ENCODE data around the gene BTBD17. TPM values are rescaled to one million over a fixed set of nuclear protein-coding genes. Genes with fewer than 3 reads are reported as not detected.

The BTBD17 gene
- total RNA-seq, 1 experiment from 2014 or later: not detected

Other genes with a start within 250 kb of the BTBD17 start
- 583 and 762 TPM in 2 replicates for gene RPL38, start 158.2 kb downstream of the BTBD17 start, total RNA-seq (2014; rRNA removed; shearing (Covaris generic))
- 3.0 and 9.3 TPM in 2 replicates for gene TTYH2, start 148.3 kb downstream of the BTBD17 start, total RNA-seq (2014; rRNA removed; shearing (Covaris generic))
- not detected in 2 replicates for gene DNAI2, start 87.6 kb downstream of the BTBD17 start, total RNA-seq (2014; rRNA removed; shearing (Covaris generic))
- gene KIF19, start 35.6 kb downstream of the BTBD17 start, total RNA-seq (2014; rRNA removed; shearing (Covaris generic)): not detected in 2 replicates
- not detected in 2 replicates for gene GPR142, start 5.6 kb upstream of the BTBD17 start, total RNA-seq (2014; rRNA removed; shearing (Covaris generic))
- 63.4 and 78.9 TPM in 2 replicates for gene GPRC5C, start 70.2 kb upstream of the BTBD17 start, total RNA-seq (2014; rRNA removed; shearing (Covaris generic))
- gene CD300A, start 104.8 kb upstream of the BTBD17 start, total RNA-seq (2014; rRNA removed; shearing (Covaris generic)): not detected in 2 replicates
- not detected in 2 replicates for gene CD300LB, start 169.6 kb upstream of the BTBD17 start, total RNA-seq (2014; rRNA removed; shearing (Covaris generic))
- gene CD300C, start 184.2 kb upstream of the BTBD17 start, total RNA-seq (2014; rRNA removed; shearing (Covaris generic)): 0.37 and 0.45 TPM in 2 replicates
- gene CD300H, start 205.6 kb upstream of the BTBD17 start, total RNA-seq (2014; rRNA removed; shearing (Covaris generic)): 0.78 TPM in 1 of 2 replicates, not detected in the other
- gene CD300LD, start 230.4 kb upstream of the BTBD17 start, total RNA-seq (2014; rRNA removed; shearing (Covaris generic)): not detected in 2 replicates

Data from H4 (cell line).